Breast epithelium (tissue), 3 donors: ENCODE results near the gene CAT.

Source experiments
- POLR2A ChIP-seq: fragments of 450-650 bp; IDR thresholded peaks from one replicate; pipeline ENCODE4 v1.6.1; 2016; ENCODE audit warnings: antibody characterized with exemption, mild to moderate bottlenecking, moderate library complexity
- TF ChIP-seq, protein P1 (sequence below), 3 donors: fragments of 450-650 bp; IDR thresholded peaks; one replicate each; pipeline ENCODE4 v1.5.1; 2016 to 2017; ENCODE audit warnings: antibody characterized with exemption in 3 of 3, mild to moderate bottlenecking in 3 of 3, moderate library complexity in 3 of 3

GRCh38 chr11:34411111-34411510 is 27.6 kb upstream of the CAT start:
- no peak for TF ChIP-seq POLR2A
- TF ChIP-seq, protein P1, sequence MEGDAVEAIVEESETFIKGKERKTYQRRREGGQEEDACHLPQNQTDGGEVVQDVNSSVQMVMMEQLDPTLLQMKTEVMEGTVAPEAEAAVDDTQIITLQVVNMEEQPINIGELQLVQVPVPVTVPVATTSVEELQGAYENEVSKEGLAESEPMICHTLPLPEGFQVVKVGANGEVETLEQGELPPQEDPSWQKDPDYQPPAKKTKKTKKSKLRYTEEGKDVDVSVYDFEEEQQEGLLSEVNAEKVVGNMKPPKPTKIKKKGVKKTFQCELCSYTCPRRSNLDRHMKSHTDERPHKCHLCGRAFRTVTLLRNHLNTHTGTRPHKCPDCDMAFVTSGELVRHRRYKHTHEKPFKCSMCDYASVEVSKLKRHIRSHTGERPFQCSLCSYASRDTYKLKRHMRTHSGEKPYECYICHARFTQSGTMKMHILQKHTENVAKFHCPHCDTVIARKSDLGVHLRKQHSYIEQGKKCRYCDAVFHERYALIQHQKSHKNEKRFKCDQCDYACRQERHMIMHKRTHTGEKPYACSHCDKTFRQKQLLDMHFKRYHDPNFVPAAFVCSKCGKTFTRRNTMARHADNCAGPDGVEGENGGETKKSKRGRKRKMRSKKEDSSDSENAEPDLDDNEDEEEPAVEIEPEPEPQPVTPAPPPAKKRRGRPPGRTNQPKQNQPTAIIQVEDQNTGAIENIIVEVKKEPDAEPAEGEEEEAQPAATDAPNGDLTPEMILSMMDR (IDR thresholded peaks at IDR 0.05), result no peak
